Right ventricle myocardium inferior (tissue), 1 donor: ENCODE measurements around the gene ROS1. TPM values are rescaled to one million over a fixed set of nuclear protein-coding genes. Genes with fewer than 3 reads are reported as not detected.
"Not testable (repeated sequence)": the region's sequence is repeated elsewhere in the genome, so short reads cannot be mapped to it uniquely, and the experiment has no call there.

ENCODE experiments used
- ATAC-seq: fragments of 200-7000 bp; cut with Tn5 transposase; one replicate; pipeline ENCODE4 v1.9.1; 2020; ENCODE audit warnings: mild to moderate bottlenecking, moderate library complexity
- DNase-seq: peaks from one replicate; pipeline ENCODE4 v3.0.0; 2021; ENCODE audit errors: missing footprints
- intact Hi-C: fragments of 100-400 bp; cut with DNase I; formaldehyde crosslinking; loops from one replicate; pipeline ENCODE4 v1.11.0; 2022
- total RNA-seq: library from RNA; stranded (reverse); fragmentation: NEBNext Ultra II Directional; extraction: Animal tissue kit (Norgen Biotek cat#: 25700); gene quantifications from one replicate; pipeline ENCODE4 v1.2.1, GENCODE V29; 2021
- donor health status: DM: no; HTN: yes; CAD: no; lungs with severe emphysema.

The ROS1 gene
- total RNA-seq, 1 donor from 2014 or later, result 0.08 TPM

- no peak for DNase-seq
- intact Hi-C loops, result loop anchor here (5.0 kb wide), 1 partner anchor 100 kb away; no protein-coding TSS in a partner anchor
- ATAC-seq, result no peak
Observed at GRCh38 chr6:117446861-117447260, 21.1 kb upstream of the ROS1 start.

GRCh38 chr6:117444600-117444999 lies 18.9 kb upstream of the ROS1 start:
- DNase-seq, result no peak
- no peak for ATAC-seq
- intact Hi-C loops, result no loop called here

DNA sequence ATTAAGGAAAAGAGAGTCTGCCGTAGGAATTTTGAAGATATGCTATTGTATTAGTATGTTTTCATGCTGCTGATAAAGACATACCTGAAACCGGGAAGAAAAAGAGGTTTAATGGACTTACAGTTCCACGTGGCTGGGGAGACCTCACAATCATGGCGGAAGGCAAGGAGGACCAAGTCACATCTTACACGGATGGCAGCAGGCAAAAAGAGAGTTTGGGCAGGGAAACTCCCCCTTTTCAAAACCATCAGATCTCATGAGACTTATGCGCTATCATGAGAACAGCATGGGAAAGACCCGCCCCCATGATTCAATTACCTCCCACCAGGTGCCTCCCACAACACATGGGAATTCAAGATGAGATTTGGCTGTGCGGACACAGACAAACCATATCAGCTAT lies 16.6 kb upstream of the ROS1 start:
- DNase-seq, ATAC-seq, intact Hi-C loops: not testable (repeated sequence)

- DNase-seq, result no peak
- intact Hi-C loops, result no loop called here
- no peak for ATAC-seq
Observed at GRCh38 chr6:117441824-117442264, 16.1 kb upstream of the ROS1 start.

- intact Hi-C loops, result no loop called here
- ATAC-seq (no peak), DNase-seq (no peak)
Observed at GRCh38 chr6:117440706-117441525, 15.2 kb upstream of the ROS1 start.

DNA sequence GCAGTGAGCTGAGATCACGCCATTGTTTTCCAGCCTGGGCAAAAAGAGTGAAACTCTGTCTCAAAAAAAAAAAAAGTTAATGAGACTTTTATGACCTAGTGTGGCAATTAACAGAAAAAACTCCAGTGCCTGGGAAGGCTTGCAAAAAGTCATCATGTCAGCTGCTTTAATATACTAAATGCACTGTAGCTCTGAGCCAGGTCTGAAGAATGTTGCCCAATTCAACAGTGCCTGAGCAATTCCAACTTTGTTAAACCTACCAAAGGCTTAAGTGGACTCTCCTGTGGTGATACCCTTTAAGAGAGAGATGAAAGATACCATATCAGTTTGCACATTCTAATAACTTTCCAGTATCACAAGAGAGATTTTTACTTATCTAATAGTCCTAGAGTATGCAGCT lies 6.5 kb upstream of the ROS1 start:
- DNase-seq (no peak), ATAC-seq (no peak)
- intact Hi-C loops, result no loop called here

DNA sequence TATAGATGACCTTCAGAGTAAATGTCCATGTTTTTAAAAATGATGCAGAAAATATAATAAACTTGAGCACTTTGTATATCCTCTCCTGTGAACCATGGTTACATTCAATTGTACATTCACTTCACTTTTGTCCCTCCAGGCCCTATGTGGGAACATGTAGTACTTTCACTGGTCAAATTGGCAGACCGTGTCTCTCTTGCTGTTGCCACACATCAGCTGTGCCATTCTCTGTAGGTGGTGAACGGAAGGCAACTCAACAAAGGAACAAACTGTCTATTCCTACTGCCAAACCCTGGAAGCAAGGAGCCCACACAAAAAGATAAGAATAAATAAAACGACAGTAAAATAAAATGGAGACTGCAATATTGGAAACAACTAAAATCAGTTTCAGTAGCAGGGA lies 2.0 kb downstream of the ROS1 start:
- intact Hi-C loops, result no loop called here
- DNase-seq (no peak), ATAC-seq (peak; percentile 88)

DNA sequence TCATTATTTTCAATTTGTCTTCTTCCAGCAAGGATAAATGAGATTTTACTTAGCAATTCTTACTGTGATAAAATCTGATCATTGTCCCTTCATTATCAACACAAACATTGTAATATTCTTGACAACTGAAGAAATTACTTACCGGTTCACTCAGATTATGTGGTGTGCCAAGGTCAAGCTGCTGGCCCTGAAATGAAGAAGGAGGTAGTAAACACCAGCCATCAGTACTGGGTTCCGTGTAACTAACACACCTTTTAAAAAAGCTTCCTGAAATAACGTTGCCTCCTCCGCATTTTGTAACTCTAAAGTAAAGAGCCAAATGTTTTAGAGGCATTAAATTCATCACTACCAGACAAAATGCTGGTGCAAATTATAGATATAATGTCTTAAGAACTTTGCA lies 7.4 kb downstream of the ROS1 start:
- intact Hi-C loops, result no loop called here
- ATAC-seq (no peak), DNase-seq (no peak)

GRCh38 chr6:117417851-117418250 lies 7.9 kb downstream of the ROS1 start:
- no peak for ATAC-seq
- intact Hi-C loops, result no loop called here
- no peak for DNase-seq

- no peak for ATAC-seq
- intact Hi-C loops, result no loop called here
- no peak for DNase-seq
Observed at GRCh38 chr6:117414770-117415169, 11.0 kb downstream of the ROS1 start.

GRCh38 chr6:117411474-117411873 lies 14.3 kb downstream of the ROS1 start:
- DNase-seq (no peak), ATAC-seq (no peak)
- intact Hi-C loops, result no loop called here

- no peak for ATAC-seq
- intact Hi-C loops, result no loop called here
Observed at GRCh38 chr6:117409863-117410262, 15.9 kb downstream of the ROS1 start.

GRCh38 chr6:117409420-117409819 lies 16.3 kb downstream of the ROS1 start:
- no peak for DNase-seq
- intact Hi-C loops, result no loop called here

More at GRCh38 chr6:117409863-117410262, 15.9 kb downstream of the ROS1 start:
- DNase-seq, result no peak

DNA sequence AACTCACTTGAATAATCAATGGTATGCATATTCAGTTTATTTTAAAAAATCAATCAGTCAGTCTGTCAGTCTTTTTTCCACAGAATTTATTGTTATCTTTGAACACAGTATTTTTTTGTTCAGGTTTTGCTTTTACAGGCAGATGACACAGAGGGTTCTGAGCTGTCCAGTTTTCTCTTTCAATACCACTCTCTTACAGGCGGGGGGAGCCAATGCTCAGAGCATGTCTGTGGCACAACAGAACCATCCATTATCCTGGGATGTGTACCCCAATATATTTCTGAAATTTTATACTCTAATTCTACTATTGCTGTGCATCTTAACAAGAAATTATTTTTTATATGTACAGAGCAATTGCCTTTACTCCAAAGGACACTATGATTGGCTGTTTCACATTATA lies 21.2 kb downstream of the ROS1 start:
- ATAC-seq (no peak), DNase-seq (no peak)
- intact Hi-C loops, result no loop called here

More at GRCh38 chr6:117409420-117409819, 16.3 kb downstream of the ROS1 start:
- no peak for ATAC-seq

GRCh38 chr6:117401799-117402198 lies 23.9 kb downstream of the ROS1 start:
- no peak for ATAC-seq
- intact Hi-C loops, result no loop called here
- DNase-seq, result no peak

- intact Hi-C loops, result no loop called here
- no peak for ATAC-seq
- no peak for DNase-seq
Observed at GRCh38 chr6:117399924-117400323, 25.8 kb downstream of the ROS1 start.

DNA sequence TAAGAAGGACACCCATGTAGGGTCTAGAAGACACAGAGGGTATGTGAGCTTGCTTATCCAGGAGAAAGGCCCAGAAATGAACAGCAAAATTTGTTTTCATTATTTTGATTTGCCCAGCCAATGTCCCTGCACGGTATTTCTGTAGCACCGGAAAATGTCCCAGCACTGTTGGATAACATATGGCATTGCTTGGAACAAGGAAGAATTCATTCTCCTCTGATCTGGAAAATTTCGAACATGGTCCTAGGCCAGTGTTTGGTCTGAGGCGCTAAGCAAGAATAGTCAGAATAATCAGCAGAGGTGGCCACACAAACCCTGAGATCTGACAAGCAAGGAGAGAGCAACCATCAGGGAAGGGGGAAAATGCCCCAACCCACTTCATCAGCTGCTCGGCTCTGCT lies 26.6 kb downstream of the ROS1 start:
- ATAC-seq, result no peak
- intact Hi-C loops, result no loop called here
- no peak for DNase-seq

DNA sequence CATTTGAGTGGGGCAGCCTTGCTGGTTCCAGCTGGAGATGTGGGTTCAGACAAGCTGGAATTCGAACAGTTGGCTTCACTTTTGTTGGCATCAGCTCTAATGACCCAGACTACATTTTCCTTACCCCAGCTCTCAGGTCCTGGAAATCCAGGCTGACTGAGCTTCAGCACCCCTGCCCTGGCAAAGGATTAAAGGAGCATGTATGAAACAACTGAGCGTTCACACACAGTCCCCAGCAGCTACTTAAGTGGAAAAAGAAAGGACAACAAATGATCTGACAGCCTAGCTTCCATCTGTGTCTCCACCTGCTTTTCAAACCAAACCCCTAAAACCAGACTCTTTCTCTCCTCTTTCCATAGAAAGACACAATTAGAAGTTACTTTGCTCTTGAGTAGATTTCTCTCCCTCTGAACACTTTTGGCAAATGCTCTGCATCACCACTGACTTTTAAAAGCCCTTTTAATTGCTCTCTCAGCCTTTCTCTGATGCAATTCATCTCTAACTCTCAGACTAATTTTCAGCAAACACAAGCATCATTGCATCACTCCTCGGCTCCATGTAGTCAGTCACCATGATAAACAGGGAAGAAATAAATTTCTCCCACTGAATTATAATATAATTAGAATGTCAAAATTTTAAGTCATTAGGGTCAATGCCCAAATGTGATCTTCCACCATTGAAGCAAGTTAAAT lies 28.1 kb downstream of the ROS1 start:
- ATAC-seq (no peak), DNase-seq (no peak)
- intact Hi-C loops, result no loop called here

DNA sequence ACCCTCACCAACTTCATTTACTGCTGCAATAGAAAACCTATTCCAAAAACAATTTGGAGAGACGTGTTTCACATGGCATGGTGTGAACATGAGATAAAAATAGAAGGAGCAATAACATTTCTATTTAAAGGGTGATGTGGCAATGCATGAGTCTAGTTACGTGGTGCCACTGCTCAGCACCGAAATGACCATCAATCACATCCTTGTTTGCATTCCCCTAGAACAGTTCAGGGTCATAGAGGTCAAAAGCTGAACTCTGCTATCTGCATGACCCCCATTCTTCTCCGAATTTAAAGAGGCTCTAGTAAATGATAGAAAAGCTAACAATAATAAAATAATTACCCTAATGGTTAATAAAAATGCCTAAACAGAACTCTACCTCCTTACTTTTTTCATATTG lies 29.5 kb downstream of the ROS1 start:
- no peak for DNase-seq
- intact Hi-C loops, result no loop called here
- ATAC-seq, result peak; percentile 73

GRCh38 chr6:117395164-117395563 lies 30.6 kb downstream of the ROS1 start:
- peak; percentile 69 for ATAC-seq
- intact Hi-C loops, result no loop called here

More at GRCh38 chr6:117395164-117395563, 30.6 kb downstream of the ROS1 start:
- DNase-seq, result no peak
